WTC11 (cell line): ENCODE data around the gene PUSL1. TPM values are rescaled to one million over a fixed set of nuclear protein-coding genes. Genes with fewer than 3 reads are reported as not detected.

Source experiments
- microRNA-seq: library from miRNA; unstranded; fragments of <30 nt; microRNA quantifications from one replicate; pipeline ENCODE4 v1.2.0, GENCODE V29; 2022; ENCODE audit warnings: borderline number of aligned reads
- total RNA-seq: library from RNA; stranded (reverse); gene quantifications from 3 replicates; pipeline ENCODE4 v1.2.3, GENCODE V29; 2021

Gene PUSL1
- total RNA-seq, 1 experiment from 2014 or later = 51.5 TPM

Small RNA genes lying within 50 kb of the gene (microRNA-seq; reads per million reads assigned to microRNA genes)
- gene MIR6726 (not detected), gene MIR6727 (not detected), gene MIR6808 (not detected)

Other genes with a start within 250 kb of the PUSL1 start
- not detected in 3 replicates for gene RNF223, start 234.3 kb upstream of the PUSL1 start, total RNA-seq
- 13.9 to 17.8 TPM (median 14.0 TPM) in 3 replicates for gene C1orf159, start 192.5 kb upstream of the PUSL1 start, total RNA-seq
- gene TTLL10, start 134.7 kb upstream of the PUSL1 start, total RNA-seq = 0.78 to 1.1 TPM (median 1.1 TPM) in 3 replicates
- gene TNFRSF18, start 102.0 kb upstream of the PUSL1 start, total RNA-seq = 0.83 to 1.2 TPM (median 1.1 TPM) in 3 replicates
- 0.18 to 0.33 TPM in 2 of 3 replicates, not detected in the other for gene TNFRSF4, start 94.4 kb upstream of the PUSL1 start, total RNA-seq
- 92.3 to 105 TPM (median 101 TPM) in 3 replicates for gene SDF4, start 76.6 kb upstream of the PUSL1 start, total RNA-seq
- 18.8 to 21.4 TPM (median 20.0 TPM) in 3 replicates for gene B3GALT6, start 76.4 kb upstream of the PUSL1 start, total RNA-seq
- 8.5 to 10.3 TPM (median 8.5 TPM) in 3 replicates for gene C1QTNF12, start 61.9 kb upstream of the PUSL1 start, total RNA-seq
- gene UBE2J2, start 34.7 kb upstream of the PUSL1 start, total RNA-seq = 62.6 to 72.2 TPM (median 65.6 TPM) in 3 replicates
- 4.7 to 8.5 TPM (median 6.4 TPM) in 3 replicates for gene SCNN1D, start 28.2 kb upstream of the PUSL1 start, total RNA-seq
- 25.1 to 42.2 TPM (median 30.7 TPM) in 3 replicates for gene ACAP3, start 667 bp upstream of the PUSL1 start, total RNA-seq
- gene INTS11, start 16.1 kb downstream of the PUSL1 start, total RNA-seq = 144 to 170 TPM (median 160 TPM) in 3 replicates
- 10.3 to 14.4 TPM (median 12.3 TPM) in 3 replicates for gene CPTP, start 16.2 kb downstream of the PUSL1 start, total RNA-seq
- 0.18 to 0.22 TPM (median 0.21 TPM) in 3 replicates for gene TAS1R3, start 22.7 kb downstream of the PUSL1 start, total RNA-seq
- 74.1 to 91.4 TPM (median 77.3 TPM) in 3 replicates for gene DVL1, start 40.8 kb downstream of the PUSL1 start, total RNA-seq
- gene MXRA8, start 50.0 kb downstream of the PUSL1 start, total RNA-seq = 6.7 to 11.2 TPM (median 10.7 TPM) in 3 replicates
- 238 to 268 TPM (median 250 TPM) in 3 replicates for gene AURKAIP1, start 66.6 kb downstream of the PUSL1 start, total RNA-seq
- 117 to 142 TPM (median 117 TPM) in 3 replicates for gene CCNL2, start 90.7 kb downstream of the PUSL1 start, total RNA-seq
- gene MRPL20, start 98.7 kb downstream of the PUSL1 start, total RNA-seq = 126 to 156 TPM (median 134 TPM) in 3 replicates
- 1.6 to 2.8 TPM (median 1.9 TPM) in 3 replicates for gene ANKRD65, start 112.7 kb downstream of the PUSL1 start, total RNA-seq
- 28.3 to 35.5 TPM (median 28.3 TPM) in 3 replicates for gene VWA1, start 127.1 kb downstream of the PUSL1 start, total RNA-seq
- 0.60 to 0.94 TPM (median 0.61 TPM) in 3 replicates for gene ATAD3C, start 141.1 kb downstream of the PUSL1 start, total RNA-seq
- 47.9 to 63.6 TPM (median 48.5 TPM) in 3 replicates for gene ATAD3B, start 163.2 kb downstream of the PUSL1 start, total RNA-seq
- gene ATAD3A, start 203.6 kb downstream of the PUSL1 start, total RNA-seq = 56.1 to 71.2 TPM (median 58.7 TPM) in 3 replicates
- gene TMEM240, start 232.0 kb downstream of the PUSL1 start, total RNA-seq = 6.6 to 8.8 TPM (median 8.0 TPM) in 3 replicates